ENCODE results near the gene TMEM132C. TPM values are rescaled to one million over a fixed set of nuclear protein-coding genes. Genes with fewer than 3 reads are reported as not detected.

Gene TMEM132C
- total and polyA plus RNA-seq, 2 experiments from 2014 or later: not detected

DNA sequence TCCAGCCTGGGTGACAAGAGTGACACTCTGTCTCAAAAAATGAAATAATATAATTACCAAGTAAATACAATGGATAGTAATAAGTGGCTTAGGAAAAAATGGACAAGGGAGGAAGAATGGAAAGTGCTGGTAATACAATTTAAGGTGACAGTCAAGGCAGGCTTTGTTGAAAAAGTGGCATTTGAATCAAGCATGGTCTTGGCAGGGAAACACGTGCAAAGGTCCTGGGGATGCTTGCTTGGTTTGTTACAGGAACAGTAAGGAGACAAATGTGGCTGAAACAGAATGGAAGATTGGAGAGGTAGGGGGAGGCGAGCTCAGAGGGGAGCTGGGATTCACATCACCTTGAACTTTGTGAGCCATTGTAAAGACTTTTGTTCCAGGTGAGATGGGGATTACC lies 153.2 kb downstream of the TMEM132C start (continued):
- TF ChIP-seq, protein P1, sequence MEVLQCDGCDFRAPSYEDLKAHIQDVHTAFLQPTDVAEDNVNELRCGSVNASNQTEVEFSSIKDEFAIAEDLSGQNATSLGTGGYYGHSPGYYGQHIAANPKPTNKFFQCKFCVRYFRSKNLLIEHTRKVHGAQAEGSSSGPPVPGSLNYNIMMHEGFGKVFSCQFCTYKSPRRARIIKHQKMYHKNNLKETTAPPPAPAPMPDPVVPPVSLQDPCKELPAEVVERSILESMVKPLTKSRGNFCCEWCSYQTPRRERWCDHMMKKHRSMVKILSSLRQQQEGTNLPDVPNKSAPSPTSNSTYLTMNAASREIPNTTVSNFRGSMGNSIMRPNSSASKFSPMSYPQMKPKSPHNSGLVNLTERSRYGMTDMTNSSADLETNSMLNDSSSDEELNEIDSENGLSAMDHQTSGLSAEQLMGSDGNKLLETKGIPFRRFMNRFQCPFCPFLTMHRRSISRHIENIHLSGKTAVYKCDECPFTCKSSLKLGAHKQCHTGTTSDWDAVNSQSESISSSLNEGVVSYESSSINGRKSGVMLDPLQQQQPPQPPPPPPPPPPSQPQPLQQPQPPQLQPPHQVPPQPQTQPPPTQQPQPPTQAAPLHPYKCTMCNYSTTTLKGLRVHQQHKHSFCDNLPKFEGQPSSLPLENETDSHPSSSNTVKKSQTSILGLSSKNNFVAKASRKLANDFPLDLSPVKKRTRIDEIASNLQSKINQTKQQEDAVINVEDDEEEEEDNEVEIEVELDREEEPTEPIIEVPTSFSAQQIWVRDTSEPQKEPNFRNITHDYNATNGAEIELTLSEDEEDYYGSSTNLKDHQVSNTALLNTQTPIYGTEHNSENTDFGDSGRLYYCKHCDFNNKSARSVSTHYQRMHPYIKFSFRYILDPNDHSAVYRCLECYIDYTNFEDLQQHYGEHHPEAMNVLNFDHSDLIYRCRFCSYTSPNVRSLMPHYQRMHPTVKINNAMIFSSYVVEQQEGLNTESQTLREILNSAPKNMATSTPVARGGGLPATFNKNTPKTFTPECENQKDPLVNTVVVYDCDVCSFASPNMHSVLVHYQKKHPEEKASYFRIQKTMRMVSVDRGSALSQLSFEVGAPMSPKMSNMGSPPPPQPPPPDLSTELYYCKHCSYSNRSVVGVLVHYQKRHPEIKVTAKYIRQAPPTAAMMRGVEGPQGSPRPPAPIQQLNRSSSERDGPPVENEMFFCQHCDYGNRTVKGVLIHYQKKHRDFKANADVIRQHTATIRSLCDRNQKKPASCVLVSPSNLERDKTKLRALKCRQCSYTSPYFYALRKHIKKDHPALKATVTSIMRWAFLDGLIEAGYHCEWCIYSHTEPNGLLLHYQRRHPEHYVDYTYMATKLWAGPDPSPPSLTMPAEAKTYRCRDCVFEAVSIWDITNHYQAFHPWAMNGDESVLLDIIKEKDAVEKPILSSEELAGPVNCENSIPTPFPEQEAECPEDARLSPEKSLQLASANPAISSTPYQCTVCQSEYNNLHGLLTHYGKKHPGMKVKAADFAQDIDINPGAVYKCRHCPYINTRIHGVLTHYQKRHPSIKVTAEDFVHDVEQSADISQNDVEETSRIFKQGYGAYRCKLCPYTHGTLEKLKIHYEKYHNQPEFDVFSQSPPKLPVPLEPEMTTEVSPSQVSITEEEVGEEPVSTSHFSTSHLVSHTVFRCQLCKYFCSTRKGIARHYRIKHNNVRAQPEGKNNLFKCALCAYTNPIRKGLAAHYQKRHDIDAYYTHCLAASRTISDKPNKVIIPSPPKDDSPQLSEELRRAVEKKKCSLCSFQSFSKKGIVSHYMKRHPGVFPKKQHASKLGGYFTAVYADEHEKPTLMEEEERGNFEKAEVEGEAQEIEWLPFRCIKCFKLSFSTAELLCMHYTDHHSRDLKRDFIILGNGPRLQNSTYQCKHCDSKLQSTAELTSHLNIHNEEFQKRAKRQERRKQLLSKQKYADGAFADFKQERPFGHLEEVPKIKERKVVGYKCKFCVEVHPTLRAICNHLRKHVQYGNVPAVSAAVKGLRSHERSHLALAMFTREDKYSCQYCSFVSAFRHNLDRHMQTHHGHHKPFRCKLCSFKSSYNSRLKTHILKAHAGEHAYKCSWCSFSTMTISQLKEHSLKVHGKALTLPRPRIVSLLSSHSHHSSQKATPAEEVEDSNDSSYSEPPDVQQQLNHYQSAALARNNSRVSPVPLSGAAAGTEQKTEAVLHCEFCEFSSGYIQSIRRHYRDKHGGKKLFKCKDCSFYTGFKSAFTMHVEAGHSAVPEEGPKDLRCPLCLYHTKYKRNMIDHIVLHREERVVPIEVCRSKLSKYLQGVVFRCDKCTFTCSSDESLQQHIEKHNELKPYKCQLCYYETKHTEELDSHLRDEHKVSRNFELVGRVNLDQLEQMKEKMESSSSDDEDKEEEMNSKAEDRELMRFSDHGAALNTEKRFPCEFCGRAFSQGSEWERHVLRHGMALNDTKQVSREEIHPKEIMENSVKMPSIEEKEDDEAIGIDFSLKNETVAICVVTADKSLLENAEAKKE (CRISPR knock-in tag; IDR thresholded peaks at IDR 0.05): no peak
- TF ChIP-seq, protein P2, sequence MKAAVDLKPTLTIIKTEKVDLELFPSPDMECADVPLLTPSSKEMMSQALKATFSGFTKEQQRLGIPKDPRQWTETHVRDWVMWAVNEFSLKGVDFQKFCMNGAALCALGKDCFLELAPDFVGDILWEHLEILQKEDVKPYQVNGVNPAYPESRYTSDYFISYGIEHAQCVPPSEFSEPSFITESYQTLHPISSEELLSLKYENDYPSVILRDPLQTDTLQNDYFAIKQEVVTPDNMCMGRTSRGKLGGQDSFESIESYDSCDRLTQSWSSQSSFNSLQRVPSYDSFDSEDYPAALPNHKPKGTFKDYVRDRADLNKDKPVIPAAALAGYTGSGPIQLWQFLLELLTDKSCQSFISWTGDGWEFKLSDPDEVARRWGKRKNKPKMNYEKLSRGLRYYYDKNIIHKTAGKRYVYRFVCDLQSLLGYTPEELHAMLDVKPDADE (IDR thresholded peaks at IDR 0.05): no peak

DNA sequence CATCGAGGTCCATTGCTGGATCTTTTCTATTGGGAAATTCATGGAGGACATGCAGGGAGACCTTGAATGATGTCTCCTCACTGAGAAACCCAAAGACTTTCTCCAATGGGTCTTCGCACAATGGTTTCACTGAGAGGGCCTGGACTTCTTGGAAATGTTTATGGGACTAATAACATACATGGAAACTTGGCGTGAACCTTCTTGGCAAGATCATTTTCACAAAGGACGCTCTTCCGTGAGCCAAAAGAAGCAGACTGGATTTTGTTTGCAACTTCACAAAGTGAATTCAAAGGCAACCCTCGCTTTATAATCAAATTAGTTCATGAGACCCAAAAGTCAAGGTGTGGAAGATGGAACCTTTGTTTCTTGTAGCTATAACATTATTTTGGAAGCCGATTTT lies 154.4 kb downstream of the TMEM132C start:
- Histone ChIP-seq H3K27ac (ENCODE audit: low read depth) (no peak overlapping the region), H3K4me2 (no peak overlapping the region), H4K20me1 (replicated peaks; ENCODE audit: insufficient read depth) (no peaks in the 10 kb centered on the region), H3K79me2 (replicated peaks; ENCODE audit: insufficient read depth) (no peaks in the 10 kb centered on the region), H3K4me1 (ENCODE audit: insufficient read depth) (no peaks in the 10 kb centered on the region), H3K27me3 (ENCODE audit: insufficient read depth) (no peaks in the 10 kb centered on the region), H3K36me3 (ENCODE audit: insufficient read depth) (no peaks in the 10 kb centered on the region; the same call in 1 of the 2 replicates), H3K4me3 (no peak overlapping the region), H3K9me2 (ENCODE audit: insufficient read depth) (no peaks in the 10 kb centered on the region), H2AFZ (no peak overlapping the region), H3F3A (replicated peaks; ENCODE audit: low read depth) (no peaks in the 10 kb centered on the region)
- Mint-ChIP-seq H3K27me3 (ENCODE audit: insufficient read depth, low read depth, poor library complexity) (peaks cover 3% of the 10 kb centered on the region), H3K27ac (no peak overlapping the region), H3K36me3 (ENCODE audit: low read depth) (peaks cover 40% of the 10 kb centered on the region), H3K9me3 (peaks cover 99% of the 10 kb centered on the region), H3K4me1 (no peaks in the 10 kb centered on the region), H3K4me3 (no peak overlapping the region)
- no peak for ATAC-seq
- DNase-seq (ENCODE audit: low spot score): no peak
- TF ChIP-seq CREB1 (CRISPR knock-in tag; IDR thresholded peaks at IDR 0.05; ENCODE audit: low read depth) (no peak), ZNF331 (CRISPR knock-in tag; IDR thresholded peaks at IDR 0.05; ENCODE audit: low read depth) (no peak), JUNB (IDR thresholded peaks at IDR 0.05; ENCODE audit: unreplicated experiment) (no peak), EZH2phosphoT487 (IDR thresholded peaks at IDR 0.05; ENCODE audit: unreplicated experiment) (no peak), EZH2 (IDR thresholded peaks at IDR 0.05; ENCODE audit: low read depth, unreplicated experiment) (no peak), POLR2AphosphoS5 (IDR thresholded peaks at IDR 0.05; ENCODE audit: low read depth) (no peak), NANOG (IDR thresholded peaks at IDR 0.05; ENCODE audit: borderline replicate concordance) (no peak)
- TF ChIP-seq, protein P2 (IDR thresholded peaks at IDR 0.05): no peak

All from GM23338 (cell line).